Testis (tissue), 5 donors: Measurements from ENCODE around the gene DENND2A. TPM values are rescaled to one million over a fixed set of nuclear protein-coding genes. Genes with fewer than 3 reads are reported as not detected.
A peak's percentile ranks its signal among the peaks of the same experiment; 100 is the strongest.

Experiments used
- DNase-seq: peaks from one replicate; pipeline ENCODE4 v3.0.0-alpha.2; 2019
- H3K27ac ChIP-seq, 2 donors: fragments of 200-600 bp; sonication (generic); one replicate each; pipeline ENCODE4 v1.5.1; 2019
- H3K27me3 ChIP-seq: fragments of 200-600 bp; sonication (generic); one replicate; pipeline ENCODE4 v1.5.1; 2019
- H3K36me3 ChIP-seq: fragments of 200-600 bp; sonication (generic); one replicate; pipeline ENCODE4 v1.5.1; 2017; ENCODE audit warnings: low read depth; ENCODE audit errors: missing control alignments
- H3K4me1 ChIP-seq: fragments of 200-600 bp; sonication (generic); one replicate; pipeline ENCODE4 v1.5.1; 2019
- H3K4me3 ChIP-seq, 2 donors: fragments of 200-600 bp; sonication (generic); one replicate each; pipeline ENCODE4 v1.5.1; 2017 to 2019
- H3K9me3 ChIP-seq: fragments of 200-600 bp; sonication (generic); one replicate; pipeline ENCODE4 v1.5.1; 2017
- CTCF ChIP-seq, 3 experiments: fragments of 450-650 bp in 2 of 3; fragments of 200-600 bp in 1 of 3; sonication (generic) in 1 of 3; IDR thresholded peaks; one replicate each; pipeline ENCODE4 v1.5.1; 2016 to 2019; ENCODE audit warnings: antibody characterized with exemption in 3 of 3, mild to moderate bottlenecking in 2 of 3, moderate library complexity in 1 of 3
- POLR2A ChIP-seq: fragments of 450-650 bp; IDR thresholded peaks from one replicate; pipeline ENCODE4 v1.6.1; 2017; ENCODE audit warnings: antibody characterized with exemption, mild to moderate bottlenecking, moderate library complexity
- WGBS, 2 donors: methylation state at CpG; one replicate each; pipeline ENCODE4 v1.1.5; 2018; 5-methylcytosine and 5-hydroxymethylcytosine counted together
- intact Hi-C: fragments of 100-400 bp; cut with DNase I; formaldehyde crosslinking; loops from one replicate; pipeline ENCODE4 v1.15.1; 2023; ENCODE audit warnings: low total_unique reads
- long read RNA-seq, 2 donors: transcript quantifications; one replicate each; lab custom pipeline, GENCODE V29; 2026
- polyA plus RNA-seq: library from polyadenylated mRNA; stranded (reverse); fragments of 350-450 nt; fragmentation: Illumina TruSeq; extraction: RNeasy Lipid Tissue Mini Kit (QIAGEN cat#74804); gene quantifications from one replicate; pipeline ENCODE4 v1.2.3, GENCODE V29; 2014; ENCODE audit warnings: low read depth, low replicate concordance; ENCODE audit not compliant: insufficient read depth
- total RNA-seq, 2 donors: library from RNA; depleted of rRNA; stranded (reverse); fragments of >200 nt; gene quantifications; one replicate each; pipeline ENCODE4 v1.2.3, GENCODE V29; 2016

The DENND2A gene
- total RNA-seq (1 to 10 TPM; 4.1 to 5.5 TPM), polyA plus RNA-seq (8.5 TPM)
- long read RNA-seq, donor 1, partial matches to known transcripts, result 212 of 874 reads
- long read RNA-seq, donor 1, other reads (novel, unspliced or antisense), result 660 of 874 reads
- long read RNA-seq, donor 2, partial matches to known transcripts, result 0 of 3 reads
- long read RNA-seq, donor 2, other reads (novel, unspliced or antisense), result 0 of 3 reads

DNA sequence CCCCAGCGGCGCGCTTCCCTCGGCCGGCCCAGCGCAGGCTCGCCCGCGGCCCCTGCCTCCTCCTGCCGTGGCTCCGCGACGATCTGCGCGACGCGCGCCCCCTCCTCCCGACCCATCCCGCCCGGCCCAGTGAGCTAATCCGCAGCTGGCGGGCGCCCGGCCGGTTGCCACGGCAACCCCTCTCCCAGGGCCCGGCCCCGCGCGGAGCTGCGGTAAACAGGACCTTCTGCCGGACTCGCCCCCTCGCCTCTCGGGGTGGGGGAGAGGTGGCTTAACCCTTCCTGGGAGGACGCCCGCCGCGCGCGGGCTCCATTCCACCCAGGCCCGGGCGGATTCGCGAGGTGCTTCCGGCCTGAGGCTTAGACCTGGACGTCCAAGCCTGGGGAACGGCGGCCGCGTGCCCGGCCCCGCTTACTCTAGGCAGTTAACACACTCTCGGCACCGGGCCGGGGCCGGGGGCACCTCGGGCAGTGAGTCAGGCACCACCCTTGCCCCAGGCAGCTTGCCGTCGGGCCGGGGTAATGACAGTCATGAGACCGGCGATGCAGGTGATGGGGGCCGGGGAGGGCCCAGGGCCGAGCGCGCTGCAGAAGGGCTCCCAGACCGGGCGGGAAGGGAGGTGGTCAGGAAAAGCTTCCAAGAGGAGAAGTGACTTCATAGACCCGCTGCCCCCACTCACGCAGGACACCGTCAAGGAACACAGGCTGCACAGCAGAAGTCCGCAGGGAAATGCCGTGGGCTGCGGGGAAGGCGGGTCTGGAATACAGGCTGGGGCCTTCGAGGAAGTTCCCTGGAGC is at the start of gene DENND2A:
Gene DENND2A (minus strand): TSS at position 87 of the 797 bp plus-strand sequence. CDS start 38,416 bp downstream, outside the sequence.
- no peak for TF ChIP-seq POLR2A
- TF ChIP-seq CTCF (IDR thresholded peaks at IDR 0.05), result no peak
- Histone ChIP-seq H3K36me3 (no peaks in the 10 kb centered on the region), H3K4me3 (peak within 1 kb of the TSS; percentile 58 to 71), H3K9me3 (no peaks in the 10 kb centered on the region), H3K4me1 (peaks cover 17% of the 10 kb centered on the region), H3K27me3 (no peaks in the 10 kb centered on the region), H3K27ac (peak within 1 kb of the TSS; percentile 77 to 85)
- WGBS, 2 donors, result 6 to 8% methylated on average over 18 to 65 of the region's 78 CpGs
- intact Hi-C loops, result no loop called here
- DNase-seq, result peak; percentile 79

- TF ChIP-seq CTCF (IDR thresholded peaks at IDR 0.05) (no peak), POLR2A (no peak)
- Histone ChIP-seq H3K9me3 (no peaks in the 10 kb centered on the region), H3K4me1 (no peaks in the 10 kb centered on the region), H3K27ac (no peak overlapping the region), H3K27me3 (no peaks in the 10 kb centered on the region), H3K36me3 (no peaks in the 10 kb centered on the region), H3K4me3 (no peak overlapping the region)
- no peak for DNase-seq
- 93 to 94% methylated on average over 16 of the region's 16 CpGs for WGBS, 2 donors
- intact Hi-C loops, result no loop called here
Observed at GRCh38 chr7:140689199-140690152, 48.9 kb upstream of the DENND2A start.

DNA sequence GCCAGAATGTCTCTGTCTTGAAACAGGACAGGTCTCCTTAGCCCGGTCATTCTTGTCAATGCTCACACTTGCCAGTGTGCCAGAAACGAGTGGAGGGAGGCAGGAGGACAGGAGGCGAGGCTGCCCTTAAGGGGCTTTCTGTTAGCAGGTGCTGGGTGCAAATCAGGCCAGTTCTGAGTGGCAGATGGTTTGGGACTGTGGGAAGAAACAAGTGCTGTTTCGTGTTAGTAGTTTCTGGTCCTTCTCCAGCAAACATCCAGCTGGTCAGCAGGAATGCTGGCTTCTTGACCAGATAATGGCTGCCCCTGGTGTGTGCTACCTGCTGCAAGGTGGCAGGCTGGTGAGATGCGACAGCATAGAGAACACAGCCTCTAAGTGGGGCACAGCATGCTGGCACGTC is 47.7 kb upstream of the DENND2A start:
- Histone ChIP-seq H3K27me3 (no peaks in the 10 kb centered on the region), H3K27ac (no peak overlapping the region), H3K4me1 (no peaks in the 10 kb centered on the region), H3K36me3 (no peaks in the 10 kb centered on the region), H3K4me3 (no peak overlapping the region), H3K9me3 (no peaks in the 10 kb centered on the region)
- TF ChIP-seq POLR2A (no peak), CTCF (IDR thresholded peaks at IDR 0.05) (no peak)
- no peak for DNase-seq
- intact Hi-C loops, result no loop called here
- WGBS, 2 donors, result 80 to 98% methylated on average over 6 of the region's 6 CpGs

DNA sequence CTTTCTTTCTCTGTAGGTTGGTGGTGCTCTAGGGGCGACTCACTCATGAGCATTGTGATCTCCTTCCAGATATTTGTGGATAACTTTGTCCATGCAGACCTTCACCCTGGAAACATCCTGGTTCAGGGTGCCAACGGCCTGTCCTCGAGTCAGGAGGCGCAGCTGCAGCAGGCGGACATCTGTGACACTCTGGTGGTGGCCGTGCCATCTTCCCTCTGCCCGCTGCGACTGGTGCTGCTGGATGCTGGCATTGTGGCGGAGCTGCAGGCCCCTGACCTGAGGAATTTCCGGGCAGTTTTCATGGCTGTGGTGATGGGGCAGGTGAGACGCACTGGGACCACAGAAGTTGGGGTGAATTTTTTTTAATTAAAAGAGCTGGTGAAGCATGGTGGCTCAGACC is 46.3 kb upstream of the DENND2A start:
- H3K36me3 ChIP-seq, result no peaks in the 10 kb centered on the region
- intact Hi-C loops, result no loop called here

More for the DNA sequence above, 46.3 kb upstream of the DENND2A start:
- no peak for DNase-seq
- Histone ChIP-seq H3K4me3 (no peak overlapping the region), H3K9me3 (no peaks in the 10 kb centered on the region), H3K27ac (no peak overlapping the region), H3K4me1 (no peaks in the 10 kb centered on the region), H3K27me3 (no peaks in the 10 kb centered on the region)
- TF ChIP-seq CTCF (IDR thresholded peaks at IDR 0.05) (no peak), POLR2A (no peak)
- 92 to 96% methylated on average over 11 of the region's 11 CpGs for WGBS, 2 donors
